MCF 10A (cell line): Measurements from ENCODE around the gene PNPO. TPM values are rescaled to one million over a fixed set of nuclear protein-coding genes. Genes with fewer than 3 reads are reported as not detected.

ENCODE experiments used
- BruUV-seq: library from RNA; stranded (reverse); fragments of 400-500 nt; replicated peaks from 2 replicates; lab custom pipeline; 2021; lab: Mats Ljungman, UMichigan
- CTCF ChIA-PET: fragments of 300-600 bp; sonication (Branson Sonifier 250); formaldehyde crosslinking; extraction: SDS; loops from one replicate; lab custom pipeline; 2021; ENCODE audit warnings: antibody characterized with exemption, inconsistent platforms; lab: Yijun Ruan, JAX
- POLR2A ChIA-PET: fragments of 300-600, 350-650 bp; sonication (Branson Sonifier 250); formaldehyde crosslinking; extraction: SDS; loops from one replicate; lab custom pipeline; 2020; ENCODE audit warnings: antibody characterized with exemption, inconsistent platforms; lab: Yijun Ruan, JAX
- DNase-seq: peaks from one replicate; pipeline ENCODE4 v3.0.0-alpha.2; 2018; ENCODE audit not compliant: unreplicated experiment
- H3K27ac Mint-ChIP-seq: one replicate; pipeline ENCODE4 v1.8.0; 2022; ENCODE audit warnings: mild to moderate bottlenecking, low read depth, mixed read lengths; ENCODE audit not compliant: unreplicated experiment
- H3K27me3 Mint-ChIP-seq: one replicate; pipeline ENCODE4 v1.8.0; 2022; ENCODE audit warnings: mixed read lengths; ENCODE audit not compliant: insufficient read depth, unreplicated experiment
- H3K36me3 Mint-ChIP-seq: one replicate; pipeline ENCODE4 v1.8.0; 2022; ENCODE audit warnings: mild to moderate bottlenecking, moderate library complexity, mixed read lengths; ENCODE audit not compliant: insufficient read depth, unreplicated experiment
- H3K4me1 Mint-ChIP-seq: one replicate; pipeline ENCODE4 v1.8.0; 2022; ENCODE audit warnings: mixed read lengths; ENCODE audit not compliant: insufficient read depth, unreplicated experiment
- H3K4me3 Mint-ChIP-seq: one replicate; pipeline ENCODE4 v1.8.0; 2022; ENCODE audit warnings: mild to moderate bottlenecking, moderate library complexity, mixed read lengths; ENCODE audit not compliant: unreplicated experiment
- H3K9me3 Mint-ChIP-seq: one replicate; pipeline ENCODE4 v1.8.0; 2022; ENCODE audit warnings: mixed read lengths; ENCODE audit not compliant: unreplicated experiment
- intact Hi-C: fragments of 100-400 bp; cut with micrococcal nuclease; formaldehyde crosslinking; loops from 2 replicates; pipeline ENCODE4 v1.14.1; 2022
- total RNA-seq: library from RNA; stranded (reverse); gene quantifications from 2 replicates; pipeline ENCODE4 v1.2.3, GENCODE V29; 2022
- TF ChIP-seq, protein P1 (sequence below): fragments of 200-600 bp; IDR thresholded peaks from one replicate; pipeline ENCODE4 v1.8.0; 2022; ENCODE audit warnings: antibody characterized with exemption, mild to moderate bottlenecking; ENCODE audit not compliant: unreplicated experiment

Gene PNPO
- total RNA-seq, 1 experiment from 2014 or later, result 58.4 TPM

DNA sequence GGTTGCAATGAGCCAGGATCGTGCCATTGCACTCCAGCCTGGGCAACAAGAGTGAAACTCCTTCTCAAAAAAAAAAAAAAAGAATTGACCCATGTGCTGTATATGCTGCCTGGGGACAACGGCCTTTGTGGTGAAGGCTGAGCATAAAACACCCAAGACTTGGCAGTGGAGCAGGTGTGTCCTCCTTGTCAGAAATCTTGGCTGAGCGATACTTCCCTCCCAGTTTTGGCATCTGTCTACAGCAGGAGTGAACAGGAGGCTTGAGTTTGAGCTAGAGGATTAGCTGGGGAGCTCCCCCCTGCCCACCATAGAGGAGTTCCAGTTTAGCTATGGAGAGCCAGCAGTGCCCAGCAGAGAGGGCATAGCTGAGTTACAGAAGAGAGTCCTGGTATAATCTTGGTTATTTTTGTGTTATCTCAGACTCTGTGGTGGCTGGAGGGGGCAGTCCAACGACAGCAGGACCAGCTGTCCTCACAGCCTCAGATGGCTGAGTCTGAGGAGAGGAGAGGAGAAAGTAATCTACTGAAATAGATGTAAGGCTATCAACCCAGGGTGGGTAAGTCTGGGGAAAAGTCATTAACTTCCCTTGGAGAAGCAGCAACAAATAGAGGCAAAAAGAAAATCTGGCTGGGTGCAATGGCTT lies 26.9 kb upstream of the PNPO start:
- POLR2A ChIA-PET, result interaction anchor here (0.7 to 1.9 kb wide), 4 partner anchors 10 to 368 kb away, joined by 4 to 12 read pairs (median 8); partner anchors contain the start of genes PNPO and SP2

DNA sequence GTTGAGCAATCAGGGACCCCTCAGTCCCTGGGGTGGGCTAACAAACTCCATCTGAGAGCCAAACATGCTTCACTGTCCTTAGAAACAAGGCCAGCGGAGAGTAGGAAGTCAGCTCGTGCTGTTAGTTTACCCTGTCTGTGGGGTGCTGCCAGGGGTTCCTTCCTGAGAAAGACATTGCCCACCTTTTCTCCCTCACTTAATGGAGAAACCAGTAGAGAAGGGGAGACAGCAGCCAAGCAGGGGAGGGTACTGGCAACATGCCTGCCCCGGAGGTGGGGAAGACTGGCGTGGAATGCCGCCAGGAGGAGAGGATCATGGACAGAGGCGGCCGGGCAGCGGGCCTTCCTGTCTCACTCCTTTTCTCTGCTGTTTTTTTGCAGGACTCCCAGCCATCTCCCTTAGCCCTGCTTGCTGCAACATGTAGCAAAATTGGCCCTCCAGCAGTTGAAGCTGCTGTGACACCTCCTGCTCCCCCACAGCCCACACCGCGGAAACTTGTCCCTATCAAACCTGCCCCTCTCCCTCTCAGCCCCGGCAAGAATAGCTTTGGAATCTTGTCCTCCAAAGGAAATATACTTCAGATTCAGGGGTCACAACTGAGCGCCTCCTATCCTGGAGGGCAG lies 25.5 kb upstream of the PNPO start:
- ChIA-PET CTCF (interaction anchor here (0.7 to 1.8 kb wide), 3 partner anchors 31 to 223 kb away, joined by 3 to 4 read pairs (median 3); no protein-coding TSS in a partner anchor), POLR2A (interaction anchor here (0.5 to 0.9 kb wide), 2 partner anchors 12 to 57 kb away, joined by 3 to 4 read pairs; no protein-coding TSS in a partner anchor)
- H3K36me3 Mint-ChIP-seq, result peaks cover 49% of the 10 kb centered on the region
- H3K4me1 Mint-ChIP-seq, result peaks cover 7% of the 10 kb centered on the region
- DNase-seq, result no peak
- peak overlapping the region; percentile 19 for H3K27ac Mint-ChIP-seq
- H3K27me3 Mint-ChIP-seq, result no peaks in the 10 kb centered on the region
- no peaks in the 10 kb centered on the region for H3K9me3 Mint-ChIP-seq
- TF ChIP-seq, protein P1, sequence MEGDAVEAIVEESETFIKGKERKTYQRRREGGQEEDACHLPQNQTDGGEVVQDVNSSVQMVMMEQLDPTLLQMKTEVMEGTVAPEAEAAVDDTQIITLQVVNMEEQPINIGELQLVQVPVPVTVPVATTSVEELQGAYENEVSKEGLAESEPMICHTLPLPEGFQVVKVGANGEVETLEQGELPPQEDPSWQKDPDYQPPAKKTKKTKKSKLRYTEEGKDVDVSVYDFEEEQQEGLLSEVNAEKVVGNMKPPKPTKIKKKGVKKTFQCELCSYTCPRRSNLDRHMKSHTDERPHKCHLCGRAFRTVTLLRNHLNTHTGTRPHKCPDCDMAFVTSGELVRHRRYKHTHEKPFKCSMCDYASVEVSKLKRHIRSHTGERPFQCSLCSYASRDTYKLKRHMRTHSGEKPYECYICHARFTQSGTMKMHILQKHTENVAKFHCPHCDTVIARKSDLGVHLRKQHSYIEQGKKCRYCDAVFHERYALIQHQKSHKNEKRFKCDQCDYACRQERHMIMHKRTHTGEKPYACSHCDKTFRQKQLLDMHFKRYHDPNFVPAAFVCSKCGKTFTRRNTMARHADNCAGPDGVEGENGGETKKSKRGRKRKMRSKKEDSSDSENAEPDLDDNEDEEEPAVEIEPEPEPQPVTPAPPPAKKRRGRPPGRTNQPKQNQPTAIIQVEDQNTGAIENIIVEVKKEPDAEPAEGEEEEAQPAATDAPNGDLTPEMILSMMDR, result no peak
- intact Hi-C loops, result no loop called here
- no TSS peak for BruUV-seq
- no peak overlapping the region for H3K4me3 Mint-ChIP-seq

More for the DNA sequence above, 26.9 kb upstream of the PNPO start:
- BruUV-seq, result no TSS peak
- peaks cover 7% of the 10 kb centered on the region for H3K4me1 Mint-ChIP-seq
- no peak for DNase-seq
- CTCF ChIA-PET, result interaction anchor here (0.6 to 1.6 kb wide), 3 partner anchors 25 to 696 kb away, joined by 4 to 5 read pairs (median 4); no protein-coding TSS in a partner anchor
- intact Hi-C loops, result no loop called here
- H3K9me3 Mint-ChIP-seq, result no peaks in the 10 kb centered on the region
- H3K27me3 Mint-ChIP-seq, result no peaks in the 10 kb centered on the region
- H3K27ac Mint-ChIP-seq, result no peak overlapping the region
- no peak overlapping the region for H3K4me3 Mint-ChIP-seq
- TF ChIP-seq, protein P1, result no peak
- peaks cover 39% of the 10 kb centered on the region for H3K36me3 Mint-ChIP-seq

DNA sequence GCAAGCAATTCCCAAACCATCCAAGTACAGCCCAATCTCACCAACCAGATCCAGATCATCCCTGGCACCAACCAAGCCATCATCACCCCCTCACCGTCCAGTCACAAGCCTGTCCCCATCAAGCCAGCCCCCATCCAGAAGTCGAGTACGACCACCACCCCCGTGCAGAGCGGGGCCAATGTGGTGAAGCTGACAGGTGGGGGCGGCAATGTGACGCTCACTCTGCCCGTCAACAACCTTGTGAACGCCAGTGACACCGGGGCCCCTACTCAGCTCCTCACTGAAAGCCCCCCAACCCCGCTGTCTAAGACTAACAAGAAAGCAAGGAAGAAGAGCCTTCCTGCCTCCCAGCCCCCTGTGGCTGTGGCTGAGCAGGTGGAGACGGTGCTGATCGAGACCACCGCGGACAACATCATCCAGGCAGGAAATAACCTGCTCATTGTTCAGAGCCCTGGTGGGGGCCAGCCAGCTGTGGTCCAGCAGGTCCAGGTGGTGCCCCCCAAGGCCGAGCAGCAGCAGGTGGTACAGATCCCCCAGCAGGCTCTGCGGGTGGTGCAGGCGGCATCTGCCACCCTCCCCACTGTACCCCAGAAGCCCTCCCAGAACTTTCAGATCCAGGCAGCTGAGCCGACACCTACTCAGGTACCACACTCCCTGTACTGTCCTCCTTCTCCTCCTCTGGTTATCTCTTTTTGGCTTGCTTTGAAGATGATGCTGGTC lies 24.7 kb upstream of the PNPO start:
- TF ChIP-seq, protein P1, result no peak
- H3K9me3 Mint-ChIP-seq, result no peaks in the 10 kb centered on the region
- TSS peak; percentile 67 for BruUV-seq
- CTCF ChIA-PET, result interaction anchor here (0.7 to 1.8 kb wide), 2 partner anchors 30 to 224 kb away, joined by 3 to 4 read pairs; no protein-coding TSS in a partner anchor
- no peak overlapping the region for H3K4me3 Mint-ChIP-seq
- POLR2A ChIA-PET, result interaction anchor here (0.5 to 0.9 kb wide), 2 partner anchors 13 to 56 kb away, joined by 3 to 4 read pairs; no protein-coding TSS in a partner anchor
- H3K4me1 Mint-ChIP-seq, result peaks cover 7% of the 10 kb centered on the region
- intact Hi-C loops, result no loop called here
- DNase-seq, result no peak
- H3K27ac Mint-ChIP-seq, result peak overlapping the region; percentile 19
- no peaks in the 10 kb centered on the region for H3K27me3 Mint-ChIP-seq
- peaks cover 53% of the 10 kb centered on the region for H3K36me3 Mint-ChIP-seq
